ENCODE results near the gene ASTE1.

GRCh38 chr3:130992344-130992743, 34.3 kb downstream of the ASTE1 start:
- TF ChIP-seq BRCA1 (IDR thresholded peaks at IDR 0.05; ENCODE audit: low read depth, low read length) (no peak), CTCF (IDR thresholded peaks at IDR 0.05; ENCODE audit: control extremely low read depth in 1 of 3, insufficient read depth in 1 of 3, low read depth in 1 of 3, low read length in 3 of 3) (no peak), EZH2 (IDR thresholded peaks at IDR 0.05; ENCODE audit: low read depth, low read length, severe bottlenecking) (no peak), POLR2A (IDR thresholded peaks at IDR 0.05; ENCODE audit: control extremely low read depth in 1 of 2, low read depth in 2 of 2, low read length in 2 of 2) (no peak), JUN (IDR thresholded peaks at IDR 0.05; ENCODE audit: low read depth, low read length) (no peak)
